Vagina (tissue), 2 donors: ENCODE measurements around the gene CFAP61.

ENCODE experiments used
- POLR2A ChIP-seq, 2 donors: fragments of 450-650 bp; IDR thresholded peaks; one replicate each; pipeline ENCODE4 v1.6.1; 2017; ENCODE audit warnings: antibody characterized with exemption in 2 of 2, mild to moderate bottlenecking in 2 of 2, moderate library complexity in 2 of 2
- TF ChIP-seq, protein P1 (sequence below), 3 experiments: fragments of 450-650 bp in 2 of 3; fragments of 200-600 bp in 1 of 3; sonication (generic) in 1 of 3; IDR thresholded peaks; one replicate each; pipeline ENCODE4 v1.5.1; 2017 to 2019; ENCODE audit warnings: antibody characterized with exemption in 3 of 3, mild to moderate bottlenecking in 2 of 3, moderate library complexity in 2 of 3

DNA sequence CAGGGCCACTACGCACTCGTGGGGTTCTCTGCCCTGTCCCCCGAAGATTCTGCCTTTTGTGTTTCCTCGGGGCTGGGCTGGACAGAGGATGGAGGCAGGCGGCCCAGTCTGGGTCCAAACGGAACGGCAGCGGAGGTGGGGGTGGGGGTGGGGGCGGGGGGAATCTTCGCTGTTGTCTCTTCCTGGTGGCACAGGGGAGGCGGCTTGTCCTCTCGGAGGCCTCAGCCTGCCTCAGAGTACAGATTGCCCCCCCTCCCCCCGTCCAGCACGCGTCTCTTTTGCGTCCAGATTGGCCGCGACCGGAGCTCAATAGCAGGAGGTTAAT is 314.2 kb downstream of the CFAP61 start:
- no peak for TF ChIP-seq POLR2A (IDR thresholded peaks at IDR 0.05)
- TF ChIP-seq, protein P1, sequence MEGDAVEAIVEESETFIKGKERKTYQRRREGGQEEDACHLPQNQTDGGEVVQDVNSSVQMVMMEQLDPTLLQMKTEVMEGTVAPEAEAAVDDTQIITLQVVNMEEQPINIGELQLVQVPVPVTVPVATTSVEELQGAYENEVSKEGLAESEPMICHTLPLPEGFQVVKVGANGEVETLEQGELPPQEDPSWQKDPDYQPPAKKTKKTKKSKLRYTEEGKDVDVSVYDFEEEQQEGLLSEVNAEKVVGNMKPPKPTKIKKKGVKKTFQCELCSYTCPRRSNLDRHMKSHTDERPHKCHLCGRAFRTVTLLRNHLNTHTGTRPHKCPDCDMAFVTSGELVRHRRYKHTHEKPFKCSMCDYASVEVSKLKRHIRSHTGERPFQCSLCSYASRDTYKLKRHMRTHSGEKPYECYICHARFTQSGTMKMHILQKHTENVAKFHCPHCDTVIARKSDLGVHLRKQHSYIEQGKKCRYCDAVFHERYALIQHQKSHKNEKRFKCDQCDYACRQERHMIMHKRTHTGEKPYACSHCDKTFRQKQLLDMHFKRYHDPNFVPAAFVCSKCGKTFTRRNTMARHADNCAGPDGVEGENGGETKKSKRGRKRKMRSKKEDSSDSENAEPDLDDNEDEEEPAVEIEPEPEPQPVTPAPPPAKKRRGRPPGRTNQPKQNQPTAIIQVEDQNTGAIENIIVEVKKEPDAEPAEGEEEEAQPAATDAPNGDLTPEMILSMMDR (IDR thresholded peaks at IDR 0.05) = no peak
